ENCODE data around the gene TLR8.

The TLR8 gene

GRCh38 chrX:12906046-12906761 is at the start of gene TLR8:
TLR8 (plus strand) TSS chrX:12906620; CDS start chrX:12906707, 87 bp downstream.
- DNase-seq (ENCODE audit: low spot score), result no peak

- DNase-seq (ENCODE audit: low spot score), result no peak
These were observed 41.1 kb upstream of the TLR8 start for GRCh38 chrX:12865359-12865758.

- no peak for DNase-seq (ENCODE audit: low spot score)
These were observed 39.7 kb upstream of the TLR8 start, which contains the start of gene TLR7 for GRCh38 chrX:12866451-12867377. TLR7 (plus strand) TSS chrX:12867072; CDS start chrX:12867579, 507 bp downstream.

GRCh38 chrX:12867685-12868084 is 38.7 kb upstream of the TLR8 start:
- no peak for DNase-seq (ENCODE audit: low spot score)

GRCh38 chrX:12868747-12869146 is 37.7 kb upstream of the TLR8 start:
- DNase-seq (ENCODE audit: low spot score), result no peak

GRCh38 chrX:12871257-12871656 is 35.2 kb upstream of the TLR8 start:
- DNase-seq (ENCODE audit: low spot score), result no peak

GRCh38 chrX:12872741-12873140 is 33.7 kb upstream of the TLR8 start:
- DNase-seq (ENCODE audit: low spot score), result no peak

GRCh38 chrX:12874581-12874980 is 31.8 kb upstream of the TLR8 start:
- DNase-seq (ENCODE audit: low spot score), result no peak

GRCh38 chrX:12877386-12877785 is 29.0 kb upstream of the TLR8 start:
- DNase-seq (ENCODE audit: low spot score), result no peak

- no peak for DNase-seq (ENCODE audit: low spot score)
These were observed 27.9 kb upstream of the TLR8 start for GRCh38 chrX:12878536-12878935.

- no peak for DNase-seq (ENCODE audit: low spot score)
These were observed 24.5 kb upstream of the TLR8 start for GRCh38 chrX:12881914-12882313.

- DNase-seq (ENCODE audit: low spot score), result no peak
These were observed 20.9 kb upstream of the TLR8 start for GRCh38 chrX:12885508-12885907.

GRCh38 chrX:12886545-12886944 is 19.9 kb upstream of the TLR8 start:
- no peak for DNase-seq (ENCODE audit: low spot score)

GRCh38 chrX:12887141-12887540 is 19.3 kb upstream of the TLR8 start:
- no peak for DNase-seq (ENCODE audit: low spot score)

- DNase-seq (ENCODE audit: low spot score), result no peak
These were observed 18.7 kb upstream of the TLR8 start for GRCh38 chrX:12887767-12888166.

- no peak for DNase-seq (ENCODE audit: low spot score)
These were observed 16.0 kb upstream of the TLR8 start for GRCh38 chrX:12890467-12890866.

- no peak for DNase-seq (ENCODE audit: low spot score)
These were observed 15.2 kb upstream of the TLR8 start for GRCh38 chrX:12891171-12891570.

- no peak for DNase-seq (ENCODE audit: low spot score)
These were observed 14.4 kb upstream of the TLR8 start for GRCh38 chrX:12891915-12892506.

- no peak for DNase-seq (ENCODE audit: low spot score)
These were observed 13.7 kb upstream of the TLR8 start for GRCh38 chrX:12892716-12893115.

GRCh38 chrX:12894074-12895030 is 12.1 kb upstream of the TLR8 start:
- peak; percentile 15 for DNase-seq (ENCODE audit: low spot score)

GRCh38 chrX:12895866-12896265 is 10.6 kb upstream of the TLR8 start:
- no peak for DNase-seq (ENCODE audit: low spot score)

GRCh38 chrX:12896935-12897334 is 9.5 kb upstream of the TLR8 start:
- no peak for DNase-seq (ENCODE audit: low spot score)
